Pancreas (tissue), 10 donors: Measurements from ENCODE around the gene ANKS1A. TPM values are rescaled to one million over a fixed set of nuclear protein-coding genes. Genes with fewer than 3 reads are reported as not detected.
"Not testable (repeated sequence)": the region's sequence is repeated elsewhere in the genome, so short reads cannot be mapped to it uniquely, and the experiment has no call there.

Experiments used
- ATAC-seq, 4 donors: fragments of 200-7000 bp; cut with Tn5 transposase; one replicate each; pipeline versions ENCODE4 v1.8.0 to v1.9.1; 2020; ENCODE audit warnings: mild to moderate bottlenecking in 4 of 4, moderate library complexity in 4 of 4
- DNase-seq, 6 donors: peaks; one replicate each; pipeline ENCODE4 v3.0.0-alpha.2; 2020
- FAIRE-seq: peaks from 2 replicates; lab custom pipeline; 2012; peaks lifted over from hg19 to GRCh38; lab: Jason Lieb, UNC
- H3K27ac ChIP-seq, 4 donors: fragments of 200-600 bp; sonication (generic); 1 replicate in 3 of 4; 2 replicates in 1 of 4; pipeline versions ENCODE4 v1.5.0 to v1.8.0; 2020
- H3K27me3 ChIP-seq, 4 donors: fragments of 200-600 bp; one replicate each; pipeline ENCODE4 v1.8.0; 2021
- H3K36me3 ChIP-seq, 3 donors: fragments of 200-600 bp; sonication (generic) in 1 of 3; one replicate each; pipeline versions ENCODE4 v1.5.0 to v1.8.0; 2020 to 2021
- H3K4me1 ChIP-seq, 3 donors: fragments of 200-600 bp; one replicate each; pipeline ENCODE4 v1.8.0; 2021
- H3K4me3 ChIP-seq, 4 donors: fragments of 200-600 bp; sonication (generic) in 2 of 4; one replicate each; pipeline versions ENCODE4 v1.5.0 to v1.8.0; 2020 to 2021
- H3K9me3 ChIP-seq, 4 donors: fragments of 200-600 bp; one replicate each; pipeline ENCODE4 v1.8.0; 2021
- WGBS, 2 donors: extraction: QIAGEN DNeasy Blood & Tissue Kit; methylation state at CpG; one replicate each; pipeline ENCODE4 v1.1.7; 2013; 5-methylcytosine and 5-hydroxymethylcytosine counted together
- intact Hi-C, 3 donors: fragments of 100-400 bp; cut with DNase I; formaldehyde crosslinking; loops; one replicate each; pipeline versions ENCODE4 v1.11.1 to v1.14.2; 2022
- polyA plus RNA-seq, 2 donors: library from polyadenylated mRNA; stranded (reverse); fragments of 200-250 nt; gene quantifications; one replicate each; pipeline ENCODE4 v1.2.3, GENCODE V29; 2013
- total RNA-seq, 6 donors: library from RNA; stranded (reverse); fragmentation: NEBNext Ultra II Directional in 4 of 6; extraction: Animal tissue kit (Norgen Biotek cat#: 25700) in 4 of 6; gene quantifications; one replicate each; pipeline versions ENCODE4 v1.2.1 to v1.2.4, GENCODE V29; 2021 to 2023
- TF ChIP-seq, protein P1 (sequence below), 4 donors: fragments of 200-600 bp; sonication (generic) in 3 of 4; IDR thresholded peaks; one replicate each; pipeline versions ENCODE4 v1.5.0 to v1.8.0; 2021; ENCODE audit warnings: antibody characterized with exemption in 4 of 4
- donor health status: healthy with polysubstance abuse.
- donor health status: DM: no; HTN: no; CAD: no; lungs with moderate emphysema.
- donor health status: DM: no; HTN: no; CAD: no.
- donor health status: control.
- donor health status: control.
- donor health status: Bipolar disorder and iron deficiency.
- donor health status: DM: yes; HTN: yes; CAD: no.
- donor health status: DM: no; HTN: no; CAD: no.
- donor health status: DM: no; HTN: no; CAD: no.
- donor health status: DM: yes; HTN: yes; CAD: no.

Gene ANKS1A
- total and polyA plus RNA-seq, 8 donors, result 6.1 to 16.7 (median 8.0) TPM

DNA sequence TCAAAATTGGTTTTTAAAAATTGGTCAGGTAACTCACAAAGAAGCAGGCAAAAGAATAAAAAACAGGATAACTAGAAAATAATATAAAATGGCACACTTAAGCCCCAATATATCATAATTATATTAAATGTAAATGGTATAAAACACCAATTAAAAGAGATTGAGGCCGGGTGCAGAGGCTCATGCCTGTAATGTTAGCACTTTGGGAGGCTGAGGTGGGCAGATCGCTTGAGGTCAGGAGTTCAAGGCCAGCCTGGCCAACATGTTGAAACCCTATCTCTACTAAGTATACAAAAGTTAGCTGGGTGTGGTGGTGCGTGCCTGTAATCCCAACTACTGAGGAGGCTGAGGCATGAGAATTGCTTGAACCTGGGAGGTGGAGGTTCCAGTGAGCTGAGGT is 216.0 kb downstream of the ANKS1A start:
- intact Hi-C loops, result no loop called here
- Histone ChIP-seq H3K27me3 (no peaks in the 10 kb centered on the region), H3K27ac (no peak overlapping the region), H3K36me3 (no peaks in the 10 kb centered on the region), H3K4me1 (no peaks in the 10 kb centered on the region), H3K4me3 (no peak overlapping the region), H3K9me3 (no peaks in the 10 kb centered on the region)
- TF ChIP-seq, protein P1, sequence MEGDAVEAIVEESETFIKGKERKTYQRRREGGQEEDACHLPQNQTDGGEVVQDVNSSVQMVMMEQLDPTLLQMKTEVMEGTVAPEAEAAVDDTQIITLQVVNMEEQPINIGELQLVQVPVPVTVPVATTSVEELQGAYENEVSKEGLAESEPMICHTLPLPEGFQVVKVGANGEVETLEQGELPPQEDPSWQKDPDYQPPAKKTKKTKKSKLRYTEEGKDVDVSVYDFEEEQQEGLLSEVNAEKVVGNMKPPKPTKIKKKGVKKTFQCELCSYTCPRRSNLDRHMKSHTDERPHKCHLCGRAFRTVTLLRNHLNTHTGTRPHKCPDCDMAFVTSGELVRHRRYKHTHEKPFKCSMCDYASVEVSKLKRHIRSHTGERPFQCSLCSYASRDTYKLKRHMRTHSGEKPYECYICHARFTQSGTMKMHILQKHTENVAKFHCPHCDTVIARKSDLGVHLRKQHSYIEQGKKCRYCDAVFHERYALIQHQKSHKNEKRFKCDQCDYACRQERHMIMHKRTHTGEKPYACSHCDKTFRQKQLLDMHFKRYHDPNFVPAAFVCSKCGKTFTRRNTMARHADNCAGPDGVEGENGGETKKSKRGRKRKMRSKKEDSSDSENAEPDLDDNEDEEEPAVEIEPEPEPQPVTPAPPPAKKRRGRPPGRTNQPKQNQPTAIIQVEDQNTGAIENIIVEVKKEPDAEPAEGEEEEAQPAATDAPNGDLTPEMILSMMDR (IDR thresholded peaks at IDR 0.05), result no peak
- ATAC-seq, result no peak
- whole genome bisulfite sequencing, 2 donors, result 94 to 96% methylated on average over 3 of the region's 3 CpGs
- FAIRE-seq, result no peak
- no peak for DNase-seq

GRCh38 chr6:35106061-35106460 is 217.0 kb downstream of the ANKS1A start:
- H3K27ac ChIP-seq, ATAC-seq, FAIRE-seq, H3K27me3 ChIP-seq, H3K4me3 ChIP-seq, H3K4me1 ChIP-seq, intact Hi-C loops, H3K36me3 ChIP-seq, H3K9me3 ChIP-seq, DNase-seq: not testable (repeated sequence)
- 74 to 76% methylated on average over 6 of the region's 6 CpGs for WGBS, 2 donors

- WGBS, 2 donors, result 76 to 86% methylated on average over 8 of the region's 8 CpGs
- H3K4me3 ChIP-seq, H3K36me3 ChIP-seq, intact Hi-C loops, H3K4me1 ChIP-seq, DNase-seq, H3K27ac ChIP-seq, FAIRE-seq, H3K27me3 ChIP-seq, H3K9me3 ChIP-seq, ATAC-seq: not testable (repeated sequence)
Observed at GRCh38 chr6:35107208-35107607, 218.2 kb downstream of the ANKS1A start.

DNA sequence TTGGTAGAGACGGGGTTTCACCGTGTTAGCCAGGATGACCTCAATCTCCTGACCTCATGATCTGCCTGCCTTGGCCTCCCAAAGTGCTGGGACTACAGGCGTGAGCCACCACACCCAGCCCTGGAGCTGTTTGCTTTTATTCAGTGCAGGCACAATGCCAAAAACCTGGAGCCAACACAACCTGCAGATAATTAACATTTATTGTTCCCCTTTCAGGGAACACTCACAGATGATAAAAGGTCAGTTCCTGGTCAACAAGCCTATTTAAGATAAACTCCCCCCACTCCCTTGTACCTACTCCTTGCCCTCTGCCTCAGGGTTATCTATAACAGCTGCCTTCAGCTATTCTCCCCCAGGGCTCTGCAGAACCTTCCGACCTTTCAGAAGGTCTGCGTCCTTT is 218.7 kb downstream of the ANKS1A start:
- H3K9me3 ChIP-seq, DNase-seq, FAIRE-seq, H3K36me3 ChIP-seq, H3K27ac ChIP-seq, H3K4me3 ChIP-seq, intact Hi-C loops, H3K27me3 ChIP-seq, ATAC-seq, H3K4me1 ChIP-seq: not testable (repeated sequence)
- 48 to 52% methylated on average over 5 of the region's 5 CpGs for WGBS, 2 donors

GRCh38 chr6:35108309-35108885 is 219.3 kb downstream of the ANKS1A start:
- no peak for ATAC-seq
- intact Hi-C loops, result no loop called here

DNA sequence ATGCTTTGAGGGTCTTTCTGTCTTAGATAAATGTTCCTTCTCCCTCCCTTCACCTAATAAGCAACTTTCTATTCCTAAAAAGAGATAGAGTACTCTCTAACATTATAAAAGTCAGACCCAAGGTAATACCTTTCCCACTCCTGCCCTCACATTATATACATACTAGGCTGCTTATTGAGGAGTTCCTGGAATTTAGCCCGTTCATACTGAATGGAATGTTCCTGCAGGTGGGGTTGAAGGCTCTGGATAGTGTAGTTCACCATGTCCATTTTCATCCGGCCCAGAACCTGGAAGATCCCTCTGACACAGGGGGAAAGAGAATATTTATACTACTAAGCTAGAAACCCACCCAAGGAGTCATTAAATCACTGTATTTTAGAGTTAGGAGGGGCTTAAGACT is 231.7 kb downstream of the ANKS1A start:
- ATAC-seq (no peak), FAIRE-seq (no peak), DNase-seq (no peak)
- Histone ChIP-seq H3K27ac (no peak overlapping the region), H3K36me3 (no peaks in the 10 kb centered on the region), H3K9me3 (no peaks in the 10 kb centered on the region), H3K4me3 (no peak overlapping the region), H3K27me3 (peaks cover 0 to 2% (median 0%) of the 10 kb centered on the region in 4 donors), H3K4me1 (no peaks in the 10 kb centered on the region)
- intact Hi-C loops, result no loop called here
- TF ChIP-seq, protein P1 (IDR thresholded peaks at IDR 0.05), result no peak
- 57 to 68% methylated on average over 2 of the region's 2 CpGs for WGBS, 2 donors

More at GRCh38 chr6:35108309-35108885, 219.3 kb downstream of the ANKS1A start:
- no peaks in the 10 kb centered on the region for H3K36me3 ChIP-seq
- WGBS, 2 donors, result 90 to 96% methylated on average over 2 of the region's 2 CpGs
- no peak for DNase-seq
- H3K4me1 ChIP-seq, result no peaks in the 10 kb centered on the region
- no peak for FAIRE-seq
- no peak overlapping the region for H3K4me3 ChIP-seq
- H3K27ac ChIP-seq, result no peak overlapping the region
- H3K27me3 ChIP-seq, result no peaks in the 10 kb centered on the region
- TF ChIP-seq, protein P1 (IDR thresholded peaks at IDR 0.05), result no peak
- no peaks in the 10 kb centered on the region for H3K9me3 ChIP-seq
